Measurements from ENCODE around the gene PEX5L. TPM values are rescaled to one million over a fixed set of nuclear protein-coding genes. Genes with fewer than 3 reads are reported as not detected.

The PEX5L gene
- total RNA-seq, 4 donors from 2014 or later, result 7.9 TPM; not detected in 3

GRCh38 chr3:179772297-179772696, 264.4 kb downstream of the PEX5L start:
- Histone ChIP-seq H3K27ac (no peak overlapping the region), H3K36me3 (peaks cover 0 to 78% of the 10 kb centered on the region in 2 donors), H3K9me3 (peaks cover 0 to 8% (median 0%) of the 10 kb centered on the region in 3 donors), H3K27me3 (no peaks in the 10 kb centered on the region), H3K4me1 (no peaks in the 10 kb centered on the region), H3K4me3 (no peak overlapping the region)
- 47 to 57% methylated on average over 1 to 4 of the region's 5 CpGs for WGBS, 2 donors (ENCODE audit: low coverage in 1 of 2)
- no peak for ATAC-seq
- TF ChIP-seq EP300 (IDR thresholded peaks at IDR 0.05) (no peak), POLR2A (IDR thresholded peaks at IDR 0.05) (no peak), POLR2AphosphoS5 (IDR thresholded peaks at IDR 0.05) (no peak)
- TF ChIP-seq, protein P1, sequence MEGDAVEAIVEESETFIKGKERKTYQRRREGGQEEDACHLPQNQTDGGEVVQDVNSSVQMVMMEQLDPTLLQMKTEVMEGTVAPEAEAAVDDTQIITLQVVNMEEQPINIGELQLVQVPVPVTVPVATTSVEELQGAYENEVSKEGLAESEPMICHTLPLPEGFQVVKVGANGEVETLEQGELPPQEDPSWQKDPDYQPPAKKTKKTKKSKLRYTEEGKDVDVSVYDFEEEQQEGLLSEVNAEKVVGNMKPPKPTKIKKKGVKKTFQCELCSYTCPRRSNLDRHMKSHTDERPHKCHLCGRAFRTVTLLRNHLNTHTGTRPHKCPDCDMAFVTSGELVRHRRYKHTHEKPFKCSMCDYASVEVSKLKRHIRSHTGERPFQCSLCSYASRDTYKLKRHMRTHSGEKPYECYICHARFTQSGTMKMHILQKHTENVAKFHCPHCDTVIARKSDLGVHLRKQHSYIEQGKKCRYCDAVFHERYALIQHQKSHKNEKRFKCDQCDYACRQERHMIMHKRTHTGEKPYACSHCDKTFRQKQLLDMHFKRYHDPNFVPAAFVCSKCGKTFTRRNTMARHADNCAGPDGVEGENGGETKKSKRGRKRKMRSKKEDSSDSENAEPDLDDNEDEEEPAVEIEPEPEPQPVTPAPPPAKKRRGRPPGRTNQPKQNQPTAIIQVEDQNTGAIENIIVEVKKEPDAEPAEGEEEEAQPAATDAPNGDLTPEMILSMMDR (IDR thresholded peaks at IDR 0.05), result no peak

GRCh38 chr3:179771797-179772196, 264.9 kb downstream of the PEX5L start:
- H3K4me1 ChIP-seq, result no peaks in the 10 kb centered on the region
- H3K27ac ChIP-seq, result no peak overlapping the region
- no peak for ATAC-seq
- peaks cover 0 to 8% (median 0%) of the 10 kb centered on the region in 3 donors for H3K9me3 ChIP-seq
- H3K36me3 ChIP-seq, result peaks cover 0 to 83% of the 10 kb centered on the region in 2 donors
- H3K4me3 ChIP-seq, result no peak overlapping the region
- H3K27me3 ChIP-seq, result no peaks in the 10 kb centered on the region
- TF ChIP-seq EP300 (IDR thresholded peaks at IDR 0.05) (no peak), POLR2AphosphoS5 (IDR thresholded peaks at IDR 0.05) (no peak), POLR2A (IDR thresholded peaks at IDR 0.05) (no peak)
- TF ChIP-seq, protein P1 (IDR thresholded peaks at IDR 0.05), result no peak
- WGBS, 2 donors (ENCODE audit: low coverage in 1 of 2), result 79 to 91% methylated on average over 3 to 4 of the region's 4 CpGs

- WGBS, 2 donors (ENCODE audit: low coverage in 1 of 2), result 59 to 65% methylated on average over 5 to 9 of the region's 9 CpGs
- peaks cover 0 to 91% of the 10 kb centered on the region in 2 donors for H3K36me3 ChIP-seq
- TF ChIP-seq EP300 (IDR thresholded peaks at IDR 0.05), result no peak
- TF ChIP-seq POLR2AphosphoS5 (IDR thresholded peaks at IDR 0.05), result no peak
- no peak for TF ChIP-seq POLR2A (IDR thresholded peaks at IDR 0.05)
- TF ChIP-seq, protein P1 (IDR thresholded peaks at IDR 0.05), result no peak
- H3K27me3 ChIP-seq, result no peaks in the 10 kb centered on the region
- H3K9me3 ChIP-seq, result no peaks in the 10 kb centered on the region
- H3K27ac ChIP-seq, result no peak overlapping the region
- no peak for ATAC-seq
- H3K4me1 ChIP-seq, result no peaks in the 10 kb centered on the region
- H3K4me3 ChIP-seq, result no peak overlapping the region
Observed at GRCh38 chr3:179769411-179770247, 267.1 kb downstream of the PEX5L start.

- H3K4me3 ChIP-seq, result no peak overlapping the region
- TF ChIP-seq EP300 (IDR thresholded peaks at IDR 0.05) (no peak), POLR2AphosphoS5 (IDR thresholded peaks at IDR 0.05) (no peak), POLR2A (IDR thresholded peaks at IDR 0.05) (no peak)
- TF ChIP-seq, protein P1 (IDR thresholded peaks at IDR 0.05), result no peak
- H3K9me3 ChIP-seq, result no peaks in the 10 kb centered on the region
- WGBS, 2 donors (ENCODE audit: low coverage in 1 of 2), result 46 to 55% methylated on average over 3 of the region's 3 CpGs
- H3K36me3 ChIP-seq, result peaks cover 0 to 90% of the 10 kb centered on the region in 2 donors
- no peak for ATAC-seq
- H3K27ac ChIP-seq, result no peak overlapping the region
- no peaks in the 10 kb centered on the region for H3K4me1 ChIP-seq
- H3K27me3 ChIP-seq, result no peaks in the 10 kb centered on the region
Observed at GRCh38 chr3:179768080-179768479, 268.7 kb downstream of the PEX5L start.

Data from gastroesophageal sphincter (tissue), 4 donors.